COLO668 (cell line): ENCODE measurements around the gene MYBPC1.
"Not testable (repeated sequence)": the region's sequence is repeated elsewhere in the genome, so short reads cannot be mapped to it uniquely, and the experiment has no call there.

ENCODE experiments used
- DNase-seq: peaks from one replicate; lab custom pipeline; 2025; ENCODE audit not compliant: unreplicated experiment; lab: John Stamatoyannopoulos, UW

Gene MYBPC1

GRCh38 chr12:101650346-101651117 lies 55.8 kb downstream of the MYBPC1 start:
- DNase-seq, result no peak

- DNase-seq, result no peak
These were observed 58.3 kb downstream of the MYBPC1 start for GRCh38 chr12:101653030-101653429.

- DNase-seq, result no peak
These were observed 58.7 kb downstream of the MYBPC1 start for GRCh38 chr12:101653503-101653902.

GRCh38 chr12:101654442-101654841 lies 59.7 kb downstream of the MYBPC1 start:
- DNase-seq, result no peak

GRCh38 chr12:101655393-101655792 lies 60.6 kb downstream of the MYBPC1 start:
- DNase-seq, result no peak

- DNase-seq, result not testable (repeated sequence)
These were observed 65.9 kb downstream of the MYBPC1 start for GRCh38 chr12:101660662-101661061.

GRCh38 chr12:101663298-101663697 lies 68.5 kb downstream of the MYBPC1 start:
- no peak for DNase-seq

GRCh38 chr12:101664992-101665391 lies 70.2 kb downstream of the MYBPC1 start:
- no peak for DNase-seq

GRCh38 chr12:101666052-101666728 lies 71.4 kb downstream of the MYBPC1 start:
- DNase-seq, result no peak

- DNase-seq, result no peak
These were observed 72.8 kb downstream of the MYBPC1 start for GRCh38 chr12:101667591-101667990.

- DNase-seq, result no peak
These were observed 75.4 kb downstream of the MYBPC1 start for GRCh38 chr12:101670007-101670671.

- DNase-seq, result no peak
These were observed 76.5 kb downstream of the MYBPC1 start for GRCh38 chr12:101671157-101671791.

- DNase-seq, result no peak
These were observed 77.1 kb downstream of the MYBPC1 start for GRCh38 chr12:101671833-101672232.

GRCh38 chr12:101675555-101675954 lies 80.8 kb downstream of the MYBPC1 start:
- DNase-seq, result no peak

GRCh38 chr12:101676497-101676896 lies 81.7 kb downstream of the MYBPC1 start:
- not testable (repeated sequence) for DNase-seq

- DNase-seq, result no peak
These were observed 83.3 kb downstream of the MYBPC1 start for GRCh38 chr12:101678081-101678480.

GRCh38 chr12:101680240-101680639 lies 85.5 kb downstream of the MYBPC1 start:
- no peak for DNase-seq

- DNase-seq, result no peak
These were observed 85.9 kb downstream of the MYBPC1 start for GRCh38 chr12:101680647-101681046.

GRCh38 chr12:101681627-101682026 lies 86.9 kb downstream of the MYBPC1 start:
- DNase-seq, result not testable (repeated sequence)

- DNase-seq, result no peak
These were observed 90.3 kb downstream of the MYBPC1 start for GRCh38 chr12:101685092-101685491.

- no peak for DNase-seq
These were observed 91.4 kb downstream of the MYBPC1 start for GRCh38 chr12:101686176-101686575.
